Activated CD8-positive, alpha-beta T cell treated with anti-CD3 and anti-CD28 coated beads for 36 hours (primary cell): Measurements from ENCODE around the gene MBD5. TPM values are rescaled to one million over a fixed set of nuclear protein-coding genes. Genes with fewer than 3 reads are reported as not detected.

Experiments used
- ATAC-seq: fragments of 200-7000 bp; cut with Tn5 transposase; one replicate; pipeline ENCODE4 v1.10.0; 2021; ENCODE audit warnings: mild to moderate bottlenecking, moderate library complexity
- CTCF ChIA-PET: fragments of 350-600 bp; sonication (Branson Sonifier 250); formaldehyde crosslinking; loops from one replicate; lab custom pipeline; 2021; ENCODE audit warnings: antibody characterized with exemption; lab: Charles Lee
- POLR2A ChIA-PET: fragments of 350-600 bp; sonication (Branson Sonifier 250); formaldehyde crosslinking; loops from one replicate; lab custom pipeline; 2021; ENCODE audit warnings: antibody characterized with exemption; lab: Charles Lee
- DNase-seq: peaks from one replicate; pipeline ENCODE4 v3.0.0-alpha.2; 2020
- H3K27ac Mint-ChIP-seq: one replicate; pipeline ENCODE4 v1.8.0; 2021; ENCODE audit warnings: mild to moderate bottlenecking, mixed read lengths
- H3K27me3 Mint-ChIP-seq: one replicate; pipeline ENCODE4 v1.8.0; 2021; ENCODE audit warnings: mixed read lengths
- H3K36me3 Mint-ChIP-seq: one replicate; pipeline ENCODE4 v1.8.0; 2021; ENCODE audit warnings: low read depth, mixed read lengths
- H3K4me1 Mint-ChIP-seq: one replicate; pipeline ENCODE4 v1.8.0; 2021; ENCODE audit warnings: low read depth, mixed read lengths
- H3K4me3 Mint-ChIP-seq: one replicate; pipeline ENCODE4 v1.8.0; 2021; ENCODE audit warnings: mild to moderate bottlenecking, moderate library complexity, mixed read lengths
- H3K9me3 Mint-ChIP-seq: one replicate; pipeline ENCODE4 v1.8.0; 2021; ENCODE audit warnings: mixed read lengths
- intact Hi-C: fragments of 100-400 bp; cut with micrococcal nuclease; formaldehyde crosslinking; loops from one replicate; pipeline ENCODE4 v1.10.0; 2022
- total RNA-seq, 2 experiments: library from RNA; stranded (reverse); gene quantifications; one replicate each; pipeline ENCODE4 v1.2.3, GENCODE V29; 2021
- TF ChIP-seq, protein P1 (sequence below): fragments of 200-600 bp; IDR thresholded peaks from one replicate; pipeline ENCODE4 v1.8.0; 2022; ENCODE audit warnings: antibody characterized with exemption, mild to moderate bottlenecking

The MBD5 gene
- total RNA-seq, 2 experiments from 2014 or later: 16.6 to 17.9 TPM

DNA sequence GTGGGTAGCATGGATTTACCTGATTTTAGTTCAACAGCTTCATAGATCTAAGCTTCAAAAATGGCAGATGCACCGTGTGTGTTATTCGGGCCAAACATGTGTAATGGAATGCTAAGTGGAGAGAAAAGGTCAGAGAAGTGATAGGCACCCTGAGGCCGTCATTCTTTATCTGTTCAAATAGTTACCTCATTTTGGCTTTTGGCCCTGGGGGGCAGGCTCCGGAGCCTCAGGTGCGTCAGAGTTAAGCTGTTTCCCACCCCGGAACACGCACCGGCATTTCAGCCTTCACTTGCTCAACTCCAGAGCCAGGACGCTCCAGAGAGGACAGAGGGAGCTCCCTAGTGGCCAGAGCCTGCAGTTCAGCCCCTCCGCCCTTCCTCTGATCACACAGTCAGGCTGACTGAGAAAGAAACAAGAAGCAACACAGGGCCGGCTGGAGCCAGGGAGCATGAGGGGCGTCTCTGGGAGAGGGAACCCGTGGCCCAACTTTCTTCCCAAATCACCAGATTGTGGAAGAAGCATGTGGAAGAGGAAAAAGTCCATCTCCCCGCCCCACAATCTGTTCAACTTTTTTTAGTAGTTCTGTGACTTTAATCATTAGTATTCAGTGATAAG is 488.5 kb downstream of the MBD5 start:
- Mint-ChIP-seq H3K36me3 (no peaks in the 10 kb centered on the region), H3K27me3 (no peaks in the 10 kb centered on the region), H3K27ac (peak overlapping the region; percentile 79), H3K9me3 (no peaks in the 10 kb centered on the region), H3K4me3 (peak overlapping the region; percentile 66), H3K4me1 (peaks cover 23% of the 10 kb centered on the region)
- POLR2A ChIA-PET: interaction anchor here (0.8 to 1.6 kb wide), 5 partner anchors 12 to 518 kb away, joined by 3 to 13 read pairs (median 3); no protein-coding TSS in a partner anchor
- DNase-seq (peak; percentile 95), ATAC-seq (peak; percentile 100)
- TF ChIP-seq, protein P1, sequence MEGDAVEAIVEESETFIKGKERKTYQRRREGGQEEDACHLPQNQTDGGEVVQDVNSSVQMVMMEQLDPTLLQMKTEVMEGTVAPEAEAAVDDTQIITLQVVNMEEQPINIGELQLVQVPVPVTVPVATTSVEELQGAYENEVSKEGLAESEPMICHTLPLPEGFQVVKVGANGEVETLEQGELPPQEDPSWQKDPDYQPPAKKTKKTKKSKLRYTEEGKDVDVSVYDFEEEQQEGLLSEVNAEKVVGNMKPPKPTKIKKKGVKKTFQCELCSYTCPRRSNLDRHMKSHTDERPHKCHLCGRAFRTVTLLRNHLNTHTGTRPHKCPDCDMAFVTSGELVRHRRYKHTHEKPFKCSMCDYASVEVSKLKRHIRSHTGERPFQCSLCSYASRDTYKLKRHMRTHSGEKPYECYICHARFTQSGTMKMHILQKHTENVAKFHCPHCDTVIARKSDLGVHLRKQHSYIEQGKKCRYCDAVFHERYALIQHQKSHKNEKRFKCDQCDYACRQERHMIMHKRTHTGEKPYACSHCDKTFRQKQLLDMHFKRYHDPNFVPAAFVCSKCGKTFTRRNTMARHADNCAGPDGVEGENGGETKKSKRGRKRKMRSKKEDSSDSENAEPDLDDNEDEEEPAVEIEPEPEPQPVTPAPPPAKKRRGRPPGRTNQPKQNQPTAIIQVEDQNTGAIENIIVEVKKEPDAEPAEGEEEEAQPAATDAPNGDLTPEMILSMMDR: peak; percentile 91
- CTCF ChIA-PET: interaction anchor here (0.6 to 3.7 kb wide), 63 partner anchors 8 to 574 kb away, joined by 3 to 71 read pairs (median 3); partner anchors contain the start of genes MBD5 and ORC4
- intact Hi-C loops: loop anchor here (2.0 to 5.0 kb wide), 2 partner anchors 519 to 572 kb away; no protein-coding TSS in a partner anchor

- Mint-ChIP-seq H3K36me3 (no peaks in the 10 kb centered on the region), H3K27me3 (no peaks in the 10 kb centered on the region), H3K4me3 (no peak overlapping the region), H3K9me3 (no peaks in the 10 kb centered on the region), H3K4me1 (peaks cover 34% of the 10 kb centered on the region), H3K27ac (no peak overlapping the region)
- POLR2A ChIA-PET: interaction anchor here (0.6 to 1.5 kb wide), 3 partner anchors 17 to 137 kb away, joined by 3 to 4 read pairs (median 3); no protein-coding TSS in a partner anchor
- CTCF ChIA-PET: no interaction called here
- intact Hi-C loops: no loop called here
- TF ChIP-seq, protein P1: no peak
- no peak for DNase-seq
- ATAC-seq: no peak
Observed at GRCh38 chr2:148511883-148512282, 491.0 kb downstream of the MBD5 start.

GRCh38 chr2:148512501-148512900 is 491.6 kb downstream of the MBD5 start:
- POLR2A ChIA-PET: interaction anchor here (0.6 to 1.5 kb wide), 2 partner anchors 16 to 137 kb away, joined by 3 to 4 read pairs; no protein-coding TSS in a partner anchor
- intact Hi-C loops: no loop called here
- ATAC-seq (no peak), DNase-seq (no peak)
- TF ChIP-seq, protein P1: no peak
- Mint-ChIP-seq H3K4me3 (no peak overlapping the region), H3K27me3 (no peaks in the 10 kb centered on the region), H3K27ac (no peak overlapping the region), H3K9me3 (no peaks in the 10 kb centered on the region), H3K4me1 (peaks cover 34% of the 10 kb centered on the region), H3K36me3 (no peaks in the 10 kb centered on the region)
- CTCF ChIA-PET: no interaction called here

GRCh38 chr2:148513427-148513826 is 492.5 kb downstream of the MBD5 start:
- Mint-ChIP-seq H3K27me3 (no peaks in the 10 kb centered on the region), H3K4me1 (peaks cover 34% of the 10 kb centered on the region), H3K4me3 (no peak overlapping the region), H3K36me3 (no peaks in the 10 kb centered on the region), H3K9me3 (no peaks in the 10 kb centered on the region), H3K27ac (no peak overlapping the region)
- TF ChIP-seq, protein P1: no peak
- ChIA-PET POLR2A (no interaction called here), CTCF (no interaction called here)
- intact Hi-C loops: no loop called here
- ATAC-seq: no peak
- DNase-seq: no peak

GRCh38 chr2:148515120-148515519 is 494.2 kb downstream of the MBD5 start:
- intact Hi-C loops: no loop called here
- TF ChIP-seq, protein P1: no peak
- peak; percentile 30 for ATAC-seq
- Mint-ChIP-seq H3K4me3 (no peak overlapping the region), H3K9me3 (no peaks in the 10 kb centered on the region), H3K27me3 (no peaks in the 10 kb centered on the region), H3K27ac (no peak overlapping the region), H3K4me1 (peaks cover 19% of the 10 kb centered on the region), H3K36me3 (no peaks in the 10 kb centered on the region)
- ChIA-PET CTCF (interaction anchor here (0.9 kb wide), 1 partner anchor 578 kb away, joined by 3 read pairs; no protein-coding TSS in a partner anchor), POLR2A (no interaction called here)
- no peak for DNase-seq
